Measurements from ENCODE around the gene RSPH10B2. TPM values are rescaled to one million over a fixed set of nuclear protein-coding genes. Genes with fewer than 3 reads are reported as not detected.
"Not testable (repeated sequence)": the region's sequence is repeated elsewhere in the genome, so short reads cannot be mapped to it uniquely, and the experiment has no call there.

Gene RSPH10B2
- total RNA-seq, 1 donor from 2014 or later, result 0.89 TPM

- DNase-seq (ENCODE audit: low spot score); intact Hi-C loops (cut with DNase I); ATAC-seq: not testable (repeated sequence)
Observed at GRCh38 chr7:6829616-6830015, 75.7 kb downstream of the RSPH10B2 start.

- DNase-seq (ENCODE audit: low spot score); ATAC-seq; intact Hi-C loops (cut with DNase I): not testable (repeated sequence)
Observed at GRCh38 chr7:6830026-6830425, 76.1 kb downstream of the RSPH10B2 start.

- intact Hi-C loops (cut with DNase I), result no loop called here
- ATAC-seq (no peak), DNase-seq (ENCODE audit: low spot score) (no peak)
Observed at GRCh38 chr7:6831018-6831725, 77.3 kb downstream of the RSPH10B2 start.

DNA sequence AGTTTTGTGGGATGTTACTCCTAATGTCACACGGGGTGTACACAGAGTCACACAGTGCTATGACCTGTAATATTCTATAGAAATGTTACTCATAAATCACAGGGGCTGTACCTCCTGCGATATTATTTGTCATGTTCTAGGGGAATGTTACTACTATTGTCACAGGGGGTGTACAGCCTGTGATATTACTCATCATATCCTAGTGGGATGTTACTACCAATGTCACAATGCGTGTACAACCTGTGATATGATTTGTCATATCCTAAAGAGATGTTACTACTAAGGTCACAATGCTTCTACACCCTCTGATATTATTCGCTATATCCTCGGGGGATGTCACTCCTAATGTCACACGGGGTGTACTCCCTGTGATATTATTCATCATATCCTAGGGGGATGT is 79.7 kb downstream of the RSPH10B2 start:
- no peak for ATAC-seq
- no peak for DNase-seq (ENCODE audit: low spot score)
- intact Hi-C loops (cut with DNase I), result no loop called here

GRCh38 chr7:6835521-6835920 is 81.6 kb downstream of the RSPH10B2 start:
- intact Hi-C loops (cut with DNase I); ATAC-seq; DNase-seq (ENCODE audit: low spot score): not testable (repeated sequence)

- DNase-seq (ENCODE audit: low spot score); intact Hi-C loops (cut with DNase I); ATAC-seq: not testable (repeated sequence)
Observed at GRCh38 chr7:6837081-6837480, 83.2 kb downstream of the RSPH10B2 start.

DNA sequence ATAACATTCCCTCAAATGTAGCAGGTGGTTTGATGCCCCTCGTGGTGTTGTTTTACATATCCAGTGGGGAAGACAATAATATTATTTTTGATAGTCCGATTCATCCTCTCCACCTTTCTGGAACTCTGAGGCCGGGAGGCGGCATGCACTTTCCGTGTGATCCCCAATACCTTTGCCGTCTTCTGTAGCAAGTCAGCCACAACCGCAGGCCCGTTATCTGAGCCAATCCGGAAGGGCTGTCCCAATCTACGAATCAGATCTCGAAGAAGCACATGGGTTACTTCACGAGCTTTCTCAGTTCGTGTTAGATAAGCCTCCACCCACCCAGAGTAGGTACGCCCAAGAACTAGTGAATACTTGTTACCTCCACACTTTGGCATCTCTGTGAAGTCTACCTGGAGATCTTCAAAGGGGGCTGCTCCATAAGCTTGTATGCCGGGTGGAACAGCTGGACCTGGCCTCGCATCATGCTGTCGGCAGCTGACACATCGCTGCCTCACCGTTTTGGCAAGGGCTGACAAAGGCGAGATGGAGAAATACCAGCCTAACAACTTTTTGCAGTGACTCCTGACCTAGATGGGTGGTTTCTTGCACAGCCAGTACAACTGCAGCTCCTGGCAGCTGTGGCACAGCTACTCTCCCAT is 88.5 kb downstream of the RSPH10B2 start:
- DNase-seq (ENCODE audit: low spot score); ATAC-seq; intact Hi-C loops (cut with DNase I): not testable (repeated sequence)

DNA sequence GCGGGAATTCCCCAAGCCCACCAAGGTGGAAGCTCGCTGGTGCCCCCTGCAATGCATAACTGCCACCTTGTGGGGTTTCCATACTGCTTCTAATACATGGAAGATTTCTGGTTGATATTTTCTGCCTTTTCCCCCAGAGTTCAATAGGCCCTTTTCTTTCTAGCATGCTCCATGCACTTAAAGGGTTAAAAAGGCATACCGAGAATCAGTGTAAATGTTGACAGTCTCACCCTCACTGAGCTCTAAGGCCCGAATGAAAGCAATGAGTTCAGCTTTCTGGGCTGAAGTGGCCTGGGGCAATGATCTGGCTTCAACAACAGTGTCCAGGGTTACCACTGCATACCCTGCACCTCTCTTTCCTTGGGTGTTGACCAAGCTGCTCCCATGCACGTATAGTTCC is 89.2 kb downstream of the RSPH10B2 start:
- ATAC-seq; DNase-seq (ENCODE audit: low spot score); intact Hi-C loops (cut with DNase I): not testable (repeated sequence)

DNA sequence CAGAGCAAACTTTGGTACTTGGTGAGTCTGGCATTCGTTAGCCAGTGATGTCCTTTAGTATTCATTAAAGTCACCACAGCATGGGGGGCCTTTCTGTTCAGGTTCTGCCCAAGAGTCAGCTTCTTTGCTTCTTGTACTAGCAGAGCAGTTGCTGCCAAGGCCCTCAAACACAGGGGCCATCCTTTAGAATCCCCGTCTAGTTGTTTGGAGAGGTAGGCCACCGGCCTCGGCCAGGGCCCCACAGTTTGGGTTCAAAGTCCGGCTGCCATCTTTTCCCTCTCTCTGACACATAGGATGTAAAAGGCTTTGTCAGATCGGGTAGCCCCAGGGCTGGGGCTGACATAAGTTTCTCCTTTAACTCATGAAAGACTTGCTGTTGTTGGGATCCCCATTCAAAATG is 89.8 kb downstream of the RSPH10B2 start:
- intact Hi-C loops (cut with DNase I), result not testable (repeated sequence)

GRCh38 chr7:6845971-6846449 is 92.1 kb downstream of the RSPH10B2 start:
- intact Hi-C loops (cut with DNase I); DNase-seq (ENCODE audit: low spot score); ATAC-seq: not testable (repeated sequence)

More for the DNA sequence above, 89.8 kb downstream of the RSPH10B2 start:
- DNase-seq (ENCODE audit: low spot score); ATAC-seq: not testable (repeated sequence)

GRCh38 chr7:6847751-6848150 is 93.8 kb downstream of the RSPH10B2 start:
- ATAC-seq; DNase-seq (ENCODE audit: low spot score); intact Hi-C loops (cut with DNase I): not testable (repeated sequence)

Other genes with a start within 250 kb of the RSPH10B2 start
- 0.18 TPM for gene GRID2IP, start 202.6 kb upstream of the RSPH10B2 start, total RNA-seq
- gene ZDHHC4, start 176.6 kb upstream of the RSPH10B2 start, total RNA-seq, result 41.4 TPM
- 26.7 TPM for gene INTS15, start 164.1 kb upstream of the RSPH10B2 start, total RNA-seq
- gene ZNF853, start 138.5 kb upstream of the RSPH10B2 start, total RNA-seq, result 8.7 TPM
- 37.5 TPM for gene ZNF316, start 116.8 kb upstream of the RSPH10B2 start, total RNA-seq
- gene ZNF12, start 47.2 kb upstream of the RSPH10B2 start, total RNA-seq, result 25.5 TPM
- gene CCZ1B, start 72.2 kb downstream of the RSPH10B2 start, total RNA-seq, result 92.1 TPM

All from sciatic nerve (tissue), 2 donors.